GM15510 (cell line): ENCODE data around the gene SKAP1.

Experiments used
- POLR2A ChIP-seq: IDR thresholded peaks from 3 replicates; pipeline ENCODE4 v1.6.1; 2011; ENCODE audit warnings: borderline replicate concordance; ENCODE audit not compliant: insufficient read length; ENCODE audit errors: extremely low read depth

The SKAP1 gene

DNA sequence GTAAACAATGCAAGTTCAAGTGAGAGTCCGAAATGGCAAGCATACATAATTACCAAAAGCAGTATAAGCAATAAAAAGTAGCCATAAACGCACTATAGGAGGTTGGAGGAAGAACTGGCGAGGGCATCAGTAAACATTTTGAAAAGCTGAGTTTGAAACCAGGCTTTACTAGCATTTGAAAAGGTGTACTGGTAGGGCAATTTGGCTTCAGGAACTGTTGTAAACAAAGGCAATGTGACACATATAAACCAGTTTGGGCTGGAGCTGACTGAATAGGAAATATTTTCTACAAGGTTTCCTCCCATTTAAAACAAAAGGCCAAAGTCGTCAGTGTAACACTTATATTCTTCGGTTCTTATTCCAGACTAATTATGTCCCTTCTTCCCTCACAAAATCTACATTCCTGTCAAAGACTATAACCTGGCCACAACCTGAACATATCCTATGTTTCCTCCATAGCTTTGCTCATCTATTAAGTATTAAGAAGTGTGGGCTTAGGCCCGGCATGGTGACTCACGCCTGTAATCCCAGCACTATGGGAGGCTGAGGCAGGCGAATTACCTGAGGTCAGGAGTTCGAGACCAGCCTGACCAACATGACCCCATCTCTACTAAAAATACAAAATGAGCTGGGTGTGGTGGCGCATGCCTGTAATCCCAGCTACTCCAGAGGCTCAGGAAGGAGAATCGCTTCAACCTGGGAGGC, 336.5 kb downstream of the SKAP1 start:
- no peak for TF ChIP-seq POLR2A

DNA sequence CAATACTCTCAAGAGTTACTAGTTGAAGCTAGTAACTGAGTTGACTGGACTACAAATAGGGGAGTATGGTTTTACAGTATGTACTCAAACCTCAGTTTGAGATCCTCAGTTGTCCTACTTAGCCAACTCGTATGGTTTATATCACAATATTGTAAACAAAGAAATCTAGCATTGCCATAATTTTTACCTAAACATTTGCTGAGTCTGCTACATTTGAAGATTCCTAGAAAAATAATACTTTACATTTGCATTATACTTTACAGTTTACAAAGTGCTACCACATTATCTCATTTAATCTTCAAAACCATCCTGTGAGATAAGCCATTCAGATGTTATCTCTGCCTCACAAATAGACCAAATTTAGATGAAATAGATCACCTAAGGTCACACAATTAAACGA, 345.1 kb downstream of the SKAP1 start:
- no peak for TF ChIP-seq POLR2A
